GM19099 (cell line): ENCODE results near the gene LYZL1.
"Not testable (repeated sequence)": the region's sequence is repeated elsewhere in the genome, so short reads cannot be mapped to it uniquely, and the experiment has no call there.

ENCODE experiments used
- POLR2A ChIP-seq: IDR thresholded peaks from 3 replicates; pipeline ENCODE4 v1.6.1; 2011; ENCODE audit warnings: low read depth; ENCODE audit not compliant: insufficient read length; ENCODE audit errors: extremely low read depth

Gene LYZL1

GRCh38 chr10:29288906-29289305 lies at the start of gene LYZL1:
Gene LYZL1 (plus strand): TSS chr10:29289070. CDS start chr10:29291868, 2,798 bp downstream.
- not testable (repeated sequence) for TF ChIP-seq POLR2A

GRCh38 chr10:29239569-29240472 lies 49.0 kb upstream of the LYZL1 start:
- TF ChIP-seq POLR2A: no peak

- TF ChIP-seq POLR2A: no peak
These were observed 47.7 kb upstream of the LYZL1 start for GRCh38 chr10:29240986-29241660.

GRCh38 chr10:29241925-29242324 lies 46.9 kb upstream of the LYZL1 start:
- no peak for TF ChIP-seq POLR2A

- TF ChIP-seq POLR2A: no peak
These were observed 45.8 kb upstream of the LYZL1 start for GRCh38 chr10:29243066-29243465.

GRCh38 chr10:29243750-29244149 lies 45.1 kb upstream of the LYZL1 start:
- no peak for TF ChIP-seq POLR2A

- TF ChIP-seq POLR2A: no peak
These were observed 43.9 kb upstream of the LYZL1 start for GRCh38 chr10:29244978-29245377.

- no peak for TF ChIP-seq POLR2A
These were observed 43.4 kb upstream of the LYZL1 start for GRCh38 chr10:29245476-29245875.

GRCh38 chr10:29246449-29246848 lies 42.4 kb upstream of the LYZL1 start:
- TF ChIP-seq POLR2A: no peak

GRCh38 chr10:29248158-29248557 lies 40.7 kb upstream of the LYZL1 start:
- TF ChIP-seq POLR2A: no peak

- TF ChIP-seq POLR2A: no peak
These were observed 39.9 kb upstream of the LYZL1 start for GRCh38 chr10:29249018-29249417.

GRCh38 chr10:29250066-29250465 lies 38.8 kb upstream of the LYZL1 start:
- TF ChIP-seq POLR2A: no peak

- TF ChIP-seq POLR2A: no peak
These were observed 35.8 kb upstream of the LYZL1 start for GRCh38 chr10:29252811-29253689.

- no peak for TF ChIP-seq POLR2A
These were observed 35.2 kb upstream of the LYZL1 start for GRCh38 chr10:29253690-29254029.
